ENCODE data around the gene NOD2. TPM values are rescaled to one million over a fixed set of nuclear protein-coding genes. Genes with fewer than 3 reads are reported as not detected.

NOD2 gene
- 2.3 TPM for polyA plus RNA-seq (ENCODE audit: insufficient read length)

- DNase-seq, result no peak
These were observed at the start of gene NOD2 for GRCh38 chr16:50692999-50693781. Gene NOD2, plus strand, starts transcription at chr16:50693606. Its CDS starts 5,890 bp downstream, at chr16:50699496.

DNA sequence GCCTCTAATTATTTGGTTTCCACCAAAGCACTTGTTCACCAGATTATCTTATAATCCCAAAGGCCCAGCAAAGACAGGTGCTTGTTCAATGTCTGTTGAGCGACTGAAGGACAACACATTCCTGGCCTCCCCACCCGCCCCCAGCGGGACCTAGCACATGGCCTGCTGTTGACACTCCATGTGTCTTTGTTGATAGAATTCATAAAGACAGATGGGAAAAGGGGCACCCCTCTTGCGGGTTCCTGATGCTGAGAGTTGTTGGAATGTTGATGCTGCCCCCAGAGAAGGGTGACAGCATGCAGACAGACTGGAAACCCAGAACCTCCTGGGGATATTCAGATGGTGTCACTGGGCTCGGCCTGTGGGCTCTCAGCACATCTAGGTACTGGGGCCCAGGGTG, 49.2 kb upstream of the NOD2 start:
- DNase-seq, result no peak

DNA sequence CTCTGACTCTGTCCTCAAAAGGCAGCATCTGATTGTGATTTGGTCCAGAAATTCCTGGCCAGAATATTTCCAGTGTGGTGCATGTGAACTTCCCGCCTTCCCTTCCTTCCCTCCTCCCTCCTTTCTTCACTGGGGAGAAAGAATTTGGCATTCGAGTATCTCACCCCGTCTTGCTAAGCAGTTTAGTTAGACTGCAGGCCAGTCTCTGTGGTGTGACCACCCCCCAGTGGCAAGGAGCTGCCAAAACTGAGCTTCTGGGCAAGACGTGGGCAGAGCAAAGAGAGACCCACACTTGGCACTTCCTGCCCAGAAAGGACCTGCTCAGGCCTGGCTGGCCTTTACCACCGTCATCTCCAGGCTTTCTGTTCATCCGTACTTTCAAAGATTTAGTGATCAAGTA, 48.7 kb upstream of the NOD2 start:
- DNase-seq, result peak; percentile 40

- no peak for DNase-seq
These were observed 47.7 kb upstream of the NOD2 start for GRCh38 chr16:50645563-50646220.

GRCh38 chr16:50646345-50646744, 47.1 kb upstream of the NOD2 start:
- no peak for DNase-seq

DNA sequence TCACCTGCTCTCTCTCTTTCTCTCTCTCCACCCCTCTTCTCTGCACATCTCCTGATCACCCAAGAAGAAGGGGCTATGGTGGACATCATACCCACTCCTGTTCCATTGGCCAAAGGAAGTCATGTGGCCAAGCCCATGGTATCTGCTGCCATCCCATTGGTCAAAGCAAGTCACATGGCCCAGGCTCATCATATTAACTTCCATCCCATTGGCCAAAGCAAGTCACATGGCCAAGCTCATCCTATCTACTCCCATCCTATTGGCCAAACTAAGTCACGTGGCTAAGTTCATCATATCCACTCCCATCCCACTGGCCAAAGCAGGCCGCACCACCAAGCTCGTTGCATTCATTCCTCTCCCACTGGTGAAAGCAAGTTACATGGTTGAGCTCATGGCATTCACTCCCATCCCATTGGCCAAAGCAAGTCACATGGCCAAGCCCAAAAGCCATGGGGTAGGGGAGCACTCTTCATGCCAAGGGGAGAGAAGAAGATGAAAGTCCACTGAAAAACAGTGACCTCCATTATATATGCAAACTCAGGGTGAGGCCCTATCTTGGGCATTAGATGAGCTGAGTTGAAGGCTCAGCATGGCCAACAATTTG, 41.5 kb upstream of the NOD2 start:
- DNase-seq, result no peak

- DNase-seq, result no peak
These were observed 40.5 kb upstream of the NOD2 start for GRCh38 chr16:50652836-50653425.

GRCh38 chr16:50653633-50654519, 39.5 kb upstream of the NOD2 start:
- DNase-seq, result no peak

GRCh38 chr16:50655558-50656055, 37.8 kb upstream of the NOD2 start:
- DNase-seq, result no peak

GRCh38 chr16:50657241-50657640, 36.2 kb upstream of the NOD2 start:
- DNase-seq, result no peak

DNA sequence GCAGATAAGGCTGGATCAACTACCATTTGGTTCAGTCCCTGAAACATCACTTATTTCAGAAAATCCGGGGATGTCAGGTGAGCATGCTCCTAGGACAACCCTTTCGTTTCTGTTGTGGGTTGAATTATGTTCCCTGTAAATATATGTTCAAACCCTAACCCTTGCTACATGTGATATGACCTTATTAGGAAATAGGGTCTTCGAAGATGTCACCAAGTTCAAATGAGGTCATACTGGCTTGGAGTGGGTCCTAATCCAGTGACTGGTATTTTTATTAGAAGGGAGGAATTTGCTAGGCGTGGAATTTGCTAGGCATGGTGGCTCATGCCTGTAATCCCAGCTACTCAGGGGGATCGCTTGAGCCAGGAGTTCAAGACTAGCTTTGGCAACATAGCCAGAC, 33.6 kb upstream of the NOD2 start:
- no peak for DNase-seq

- no peak for DNase-seq
These were observed 31.0 kb upstream of the NOD2 start for GRCh38 chr16:50662306-50662940.

GRCh38 chr16:50664270-50664669, 29.1 kb upstream of the NOD2 start:
- no peak for DNase-seq

- peak; percentile 86 for DNase-seq
These were observed 28.1 kb upstream of the NOD2 start for GRCh38 chr16:50665128-50665878.

DNA sequence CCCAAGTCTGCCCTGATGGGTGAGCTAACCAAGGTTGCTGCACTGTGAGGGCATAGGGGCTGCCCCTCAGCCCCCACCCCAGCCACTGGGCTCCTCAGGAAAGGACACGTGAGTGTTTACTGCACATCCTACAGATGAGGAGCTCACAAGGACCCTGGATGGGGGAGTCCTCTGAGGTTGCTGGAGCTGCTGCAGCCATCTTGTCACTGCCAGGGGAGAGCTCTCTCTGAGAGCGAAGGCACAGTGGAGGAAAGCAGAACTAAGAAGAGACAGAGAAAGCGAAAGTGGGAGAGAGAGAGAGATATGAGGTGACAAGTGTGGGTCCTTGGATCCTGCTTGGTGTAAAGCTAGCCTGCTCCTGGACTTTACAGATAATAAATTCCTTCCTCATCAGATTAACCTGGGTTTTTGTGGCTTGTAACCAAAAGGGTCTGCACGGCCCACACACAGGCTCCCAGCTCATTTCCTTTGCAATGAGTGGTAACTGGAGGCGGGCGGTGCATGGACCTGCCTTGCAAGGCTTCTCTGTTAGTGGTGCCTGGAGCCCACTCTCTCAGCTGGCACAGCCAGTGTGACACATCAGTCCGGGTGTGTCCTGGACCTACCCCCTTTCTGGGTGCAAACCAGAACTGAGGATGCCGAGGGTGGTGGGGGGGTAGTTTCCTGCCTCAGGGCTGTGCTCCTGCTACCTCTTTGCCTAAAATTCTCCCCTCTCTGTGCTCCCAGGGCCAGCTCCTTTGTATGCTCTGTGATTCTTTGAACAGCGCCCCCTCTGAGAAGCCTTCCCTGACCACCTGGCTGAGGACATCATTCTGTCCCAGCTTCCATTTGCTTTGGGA, 26.5 kb upstream of the NOD2 start:
- no peak for DNase-seq

GRCh38 chr16:50667497-50668367, 25.7 kb upstream of the NOD2 start:
- no peak for DNase-seq

DNA sequence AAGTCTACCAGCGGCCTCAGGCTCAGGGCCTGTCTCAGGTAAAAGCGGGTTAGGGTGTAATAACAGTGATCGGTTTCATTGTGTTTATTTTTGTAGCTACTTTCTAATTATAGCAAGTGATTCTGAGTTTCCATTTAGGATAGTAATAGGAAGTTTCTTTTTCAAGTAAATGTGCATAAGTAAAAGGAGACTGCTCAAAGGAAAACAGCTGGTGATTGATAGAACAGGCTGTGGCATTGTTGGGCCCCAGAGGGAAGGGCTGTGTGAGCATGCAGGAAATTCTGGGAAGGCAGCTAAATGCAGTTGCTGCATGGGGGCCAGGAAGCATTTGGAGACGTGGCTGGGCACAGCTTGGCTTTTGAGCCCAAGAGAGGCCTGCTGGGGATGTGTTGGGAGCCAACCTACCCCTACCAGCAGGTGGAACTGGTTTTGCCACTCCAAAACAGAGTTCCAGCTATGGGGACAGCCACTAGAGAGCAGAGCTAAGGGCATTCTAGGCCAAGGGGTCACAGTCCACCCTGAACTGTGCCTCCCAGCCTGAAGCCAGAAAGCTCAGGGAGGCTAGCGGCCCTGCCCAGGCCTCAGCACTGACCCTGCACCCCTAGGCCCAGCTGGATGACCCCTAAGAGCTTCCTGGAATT, 24.9 kb upstream of the NOD2 start:
- no peak for DNase-seq

DNA sequence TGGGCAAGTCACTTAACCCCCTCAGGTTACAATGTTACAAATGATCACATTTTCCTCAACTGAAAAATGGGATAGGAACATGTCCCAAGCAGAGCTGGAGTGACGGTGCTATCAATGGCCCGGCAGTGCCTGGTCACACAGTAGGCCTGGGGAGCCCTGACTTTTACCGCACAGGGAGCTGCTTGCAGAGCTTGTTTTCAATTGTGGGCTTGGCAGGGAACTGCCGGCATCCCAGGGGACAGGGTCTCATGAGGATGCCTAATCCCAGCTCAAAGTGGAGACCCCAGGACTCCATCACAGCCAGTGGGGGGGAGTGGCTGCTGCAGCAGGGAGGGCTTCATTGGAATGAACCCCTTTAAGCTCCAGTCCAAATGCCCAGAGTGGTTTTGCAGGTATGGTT, 23.7 kb upstream of the NOD2 start:
- DNase-seq, result no peak
